HG03571 (cell line): ENCODE measurements around the gene VPS37C.
"Not testable (repeated sequence)": the region's sequence is repeated elsewhere in the genome, so short reads cannot be mapped to it uniquely, and the experiment has no call there.

Experiments
- ATAC-seq: cut with Tn5 transposase; IDR thresholded peaks from one replicate; pipeline ENCODE4 v1.9.1; 2021; ENCODE audit not compliant: unreplicated experiment

VPS37C gene

GRCh38 chr11:61176446-61176845 is 15.2 kb upstream of the VPS37C start:
- ATAC-seq, result no peak

GRCh38 chr11:61174949-61175348 is 13.7 kb upstream of the VPS37C start:
- no peak for ATAC-seq

DNA sequence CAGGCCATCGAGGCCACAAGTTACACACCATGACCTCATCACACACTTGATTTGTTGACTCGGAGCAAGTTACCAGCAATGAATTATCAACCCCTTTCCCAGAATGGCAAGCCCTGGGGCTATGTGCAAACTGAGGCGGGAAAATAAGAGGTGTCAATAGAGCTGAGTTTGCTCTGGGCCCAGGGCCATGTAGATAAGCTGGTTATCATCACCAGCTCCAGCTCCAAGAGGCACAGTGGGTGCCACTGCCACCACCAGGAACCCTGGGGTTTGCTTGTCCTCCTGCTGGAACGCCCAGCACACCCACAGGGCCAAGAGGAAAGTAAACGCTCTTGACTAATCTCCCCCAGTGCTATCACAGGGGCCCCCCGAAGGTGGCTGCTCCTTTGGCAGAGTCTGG is 13.0 kb upstream of the VPS37C start:
- no peak for ATAC-seq

GRCh38 chr11:61173456-61173855 is 12.2 kb upstream of the VPS37C start:
- no peak for ATAC-seq

DNA sequence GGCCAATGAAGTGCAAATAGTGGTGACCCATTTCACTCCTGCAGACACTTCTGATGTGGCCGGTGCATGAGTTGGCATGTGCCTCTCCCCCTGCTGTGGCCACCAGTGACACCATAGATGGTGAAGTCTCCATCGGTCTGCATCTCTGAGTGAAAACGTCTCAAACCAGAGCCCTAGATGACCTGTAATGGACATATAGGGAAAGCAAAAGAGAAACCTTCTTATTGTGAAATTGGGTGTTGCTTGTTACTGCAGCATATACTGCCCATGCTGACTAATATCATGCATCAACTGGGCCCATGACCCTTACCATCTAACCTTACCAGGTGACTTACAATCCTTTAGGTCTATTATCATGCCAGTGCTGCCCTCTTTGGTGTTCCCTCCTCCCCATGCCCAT is 11.7 kb upstream of the VPS37C start:
- no peak for ATAC-seq

- no peak for ATAC-seq
Measured at GRCh38 chr11:61172356-61172755, 11.1 kb upstream of the VPS37C start.

- no peak for ATAC-seq
Measured at GRCh38 chr11:61171907-61172306, 10.7 kb upstream of the VPS37C start.

- ATAC-seq, result no peak
Measured at GRCh38 chr11:61170566-61170965, 9.3 kb upstream of the VPS37C start.

- no peak for ATAC-seq
Measured at GRCh38 chr11:61168800-61169199, 7.6 kb upstream of the VPS37C start.

GRCh38 chr11:61168042-61168688 is 6.9 kb upstream of the VPS37C start:
- ATAC-seq, result no peak

GRCh38 chr11:61166331-61166730 is 5.1 kb upstream of the VPS37C start:
- ATAC-seq, result not testable (repeated sequence)

DNA sequence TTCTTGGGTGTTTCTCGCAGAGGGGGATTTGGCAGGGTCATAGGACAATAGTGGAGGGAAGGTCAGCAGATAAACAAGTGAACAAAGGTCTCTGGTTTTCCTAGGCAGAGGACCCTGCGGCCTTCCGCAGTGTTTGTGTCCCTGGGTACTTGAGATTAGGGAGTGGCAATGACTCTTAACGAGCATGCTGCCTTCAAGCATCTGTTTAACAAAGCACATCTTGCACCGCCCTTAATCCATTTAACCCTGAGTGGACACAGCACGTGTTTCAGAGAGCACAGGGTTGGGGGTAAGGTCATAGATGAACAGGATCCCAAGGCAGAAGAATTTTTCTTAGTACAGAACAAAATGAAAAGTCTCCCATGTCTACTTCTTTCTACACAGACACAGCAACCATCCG is 4.6 kb upstream of the VPS37C start:
- ATAC-seq, result not testable (repeated sequence)

GRCh38 chr11:61164606-61165424 is 3.6 kb upstream of the VPS37C start:
- ATAC-seq, result no peak

GRCh38 chr11:61163714-61164605 is 2.7 kb upstream of the VPS37C start:
- ATAC-seq, result no peak

GRCh38 chr11:61163021-61163420 is 1.8 kb upstream of the VPS37C start:
- ATAC-seq, result no peak

- no peak for ATAC-seq
Measured at GRCh38 chr11:61162092-61162941, 1.1 kb upstream of the VPS37C start.

- ATAC-seq, result no peak
Measured at GRCh38 chr11:61160487-61161189, 588 bp downstream of the VPS37C start.

DNA sequence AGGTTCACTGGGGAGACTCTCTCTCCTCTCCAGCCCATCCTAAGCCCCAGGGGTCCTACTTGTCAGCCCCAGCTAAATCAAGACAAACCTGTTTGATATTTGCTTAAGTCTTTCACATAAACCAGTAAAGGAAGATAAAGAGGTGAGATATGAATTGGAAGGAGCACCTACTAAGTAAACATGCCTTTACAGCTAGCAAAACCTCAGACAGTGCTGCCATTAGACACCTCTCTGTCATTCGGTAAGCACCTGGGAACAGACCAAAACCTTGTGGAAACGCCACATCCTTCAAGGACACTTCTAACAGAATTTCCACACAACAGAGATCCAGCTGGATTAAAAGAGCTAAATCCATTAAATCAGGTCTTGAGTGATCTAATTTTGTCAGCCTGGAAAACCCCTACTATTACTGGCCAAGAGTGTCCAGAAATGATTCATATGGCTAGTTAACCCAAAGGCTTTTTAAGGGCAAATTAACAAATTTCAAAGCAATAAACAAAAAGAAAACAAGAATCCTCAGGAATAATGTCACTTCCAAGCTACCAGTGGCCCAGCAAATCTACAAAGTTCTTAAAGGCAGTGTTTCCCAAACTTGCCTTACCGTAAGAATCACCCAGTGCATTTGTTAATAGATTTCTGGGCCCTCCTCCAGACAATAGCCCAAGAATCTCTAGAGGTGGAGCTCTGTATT is 2.4 kb downstream of the VPS37C start:
- ATAC-seq, result no peak

GRCh38 chr11:61157743-61158142 is 3.5 kb downstream of the VPS37C start:
- ATAC-seq, result no peak
